Heart left ventricle (tissue), 16 donors: Measurements from ENCODE around the gene HDAC5. TPM values are rescaled to one million over a fixed set of nuclear protein-coding genes. Genes with fewer than 3 reads are reported as not detected.

ENCODE experiments used
- ATAC-seq, 4 donors: fragments of 200-7000 bp; cut with Tn5 transposase; one replicate each; pipeline ENCODE4 v1.9.1; 2020 to 2022; ENCODE audit warnings: moderate library complexity in 4 of 4, mild to moderate bottlenecking in 3 of 4, moderate number of reproducible peaks in 1 of 4
- DNase-seq, 5 donors: peaks; one replicate each; pipeline ENCODE4 v3.0.0-alpha.2; 2020
- H3K27ac ChIP-seq, 12 donors: fragments of 200-600 bp; sonication (generic) in 4 of 12; one replicate each; pipeline versions ENCODE4 v1.5.0 to v1.8.0; 2016 to 2022; ENCODE audit warnings: mild to moderate bottlenecking in 2 of 12
- H3K27me3 ChIP-seq, 9 donors: fragments of 200-600 bp; sonication (generic) in 2 of 9; one replicate each; pipeline versions ENCODE4 v1.5.1 to v1.8.0; 2016 to 2022; ENCODE audit warnings: mild to moderate bottlenecking in 3 of 9
- H3K36me3 ChIP-seq, 9 donors: fragments of 200-600 bp; sonication (generic) in 2 of 9; one replicate each; pipeline versions ENCODE4 v1.5.0 to v1.8.0; 2018 to 2022; ENCODE audit warnings: mild to moderate bottlenecking in 2 of 9
- H3K4me1 ChIP-seq, 12 donors: fragments of 200-600 bp; sonication (generic) in 4 of 12; one replicate each; pipeline versions ENCODE4 v1.5.0 to v1.8.0; 2016 to 2022; ENCODE audit warnings: mild to moderate bottlenecking in 3 of 12
- H3K4me3 ChIP-seq, 12 donors: fragments of 200-600 bp; sonication (generic) in 4 of 12; one replicate each; pipeline versions ENCODE4 v1.5.0 to v1.8.0; 2017 to 2022; ENCODE audit warnings: mild to moderate bottlenecking in 9 of 12, moderate library complexity in 4 of 12
- H3K9me3 ChIP-seq, 12 donors: fragments of 200-600 bp; sonication (generic) in 4 of 12; one replicate each; pipeline versions ENCODE4 v1.5.0 to v1.8.0; 2016 to 2022; ENCODE audit warnings: mild to moderate bottlenecking in 1 of 12
- CTCF ChIP-seq, 12 donors: fragments of 200-600 bp; sonication (generic) in 4 of 12; IDR thresholded peaks; one replicate each; pipeline versions ENCODE4 v1.5.0 to v1.8.0; 2018 to 2022; ENCODE audit warnings: antibody characterized with exemption in 12 of 12, mild to moderate bottlenecking in 5 of 12
- POLR2A ChIP-seq, 2 donors: fragments of 450-650 bp; IDR thresholded peaks; one replicate each; pipeline ENCODE4 v1.6.1; 2017; ENCODE audit warnings: antibody characterized with exemption in 2 of 2, mild to moderate bottlenecking in 2 of 2, moderate library complexity in 2 of 2
- WGBS, 4 donors: extraction: QIAGEN DNeasy Blood & Tissue Kit in 2 of 4; methylation state at CpG; one replicate each; pipeline versions ENCODE4 v1.1.5 to v1.1.7; 2013 to 2018; 5-methylcytosine and 5-hydroxymethylcytosine counted together
- intact Hi-C, 10 donors: fragments of 100-400 bp; cut with DNase I; formaldehyde crosslinking; loops; one replicate each; pipeline versions ENCODE4 v1.11.1 to v1.14.2; 2022
- polyA plus RNA-seq, 2 donors: library from polyadenylated mRNA; stranded (reverse); fragments of 200-250 nt; gene quantifications; one replicate each; pipeline ENCODE4 v1.2.3, GENCODE V29; 2013
- total RNA-seq, 9 donors: library from RNA; depleted of rRNA in 2 of 9; stranded (reverse); fragments of >200 nt in 2 of 9; fragmentation: NEBNext Ultra II Directional in 3 of 9; extraction: Animal tissue kit (Norgen Biotek cat#: 25700) in 3 of 9; gene quantifications; one replicate each; pipeline versions ENCODE4 v1.1.0 to v1.2.4, GENCODE V29; 2016 to 2023
- donor health status: ischemic (EF 13 %, LVEDD 7.1; RV severe dilation, severe dysfunction).
- donor health status: healthy with polysubstance abuse.
- donor health status: DM: no; HTN: yes; CAD: no.
- donor health status: DM: no; HTN: no; CAD: no.
- donor health status: ischemic (EF 25% LVEDD 6.9; RV normal size, moderate dysfunction).
- donor health status: ischemic (EF 25% LVEDD 5.7; RV mildly dilated, moderate dysfunction).
- donor health status: healthy.
- donor health status: DM: yes; HTN: yes; CAD: no.
- donor health status: ischemic (EF 35%, LVEDD 5.7; RV mildly dilated, moderate dysfunction).
- donor health status: nonischemic (EF 11% LVEDD 7.7; RV severe dilation, severe dysfunction).
- donor health status: DM: yes; HTN: yes; CAD: no.
- donor health status: PGD.
- donor health status: ischemic (EF 29% LVEDD 5.4; RV normal size, mild dysfunction).
- donor health status: nonischemic (EF 23%, LVEDD 6.1; RV moderate dilation, normal function).

The HDAC5 gene
- total and polyA plus RNA-seq, 11 donors: 54.6 to 283 (median 70.1) TPM

- H3K4me3 ChIP-seq: peak overlapping the region; percentile 30 to 100 (median 99)
- H3K4me1 ChIP-seq: peaks cover 0 to 49% (median 36%) of the 10 kb centered on the region in 12 donors
- intact Hi-C loops: loop anchor here in 2 of 10 donors (2.0 to 10.0 kb wide), 2 partner anchors 17 to 49 kb away; partner anchors contain the start of genes G6PC3 (in 1 of the 2) and HROB (in 1 of the 2)
- DNase-seq (no peak), ATAC-seq (no peak)
- peak overlapping the region; percentile 69 to 99 (median 94) for H3K27ac ChIP-seq
- H3K27me3 ChIP-seq: no peaks in the 10 kb centered on the region
- peaks cover 0 to 2% (median 0%) of the 10 kb centered on the region in 9 donors for H3K36me3 ChIP-seq
- no peaks in the 10 kb centered on the region for H3K9me3 ChIP-seq
- 4 to 6% (median 5%) methylated on average over 6 to 8 of the region's 8 CpGs for WGBS, 4 donors
- TF ChIP-seq CTCF (IDR thresholded peaks at IDR 0.05): peak in 1 of 12 donors; percentile 9
- TF ChIP-seq POLR2A (IDR thresholded peaks at IDR 0.05): no peak
These were observed 637 bp upstream of the HDAC5 start for GRCh38 chr17:44124118-44124438.

GRCh38 chr17:44122816-44123355 lies 555 bp downstream of the HDAC5 start:
- H3K4me1 ChIP-seq: peaks cover 0 to 61% (median 45%) of the 10 kb centered on the region in 12 donors

DNA sequence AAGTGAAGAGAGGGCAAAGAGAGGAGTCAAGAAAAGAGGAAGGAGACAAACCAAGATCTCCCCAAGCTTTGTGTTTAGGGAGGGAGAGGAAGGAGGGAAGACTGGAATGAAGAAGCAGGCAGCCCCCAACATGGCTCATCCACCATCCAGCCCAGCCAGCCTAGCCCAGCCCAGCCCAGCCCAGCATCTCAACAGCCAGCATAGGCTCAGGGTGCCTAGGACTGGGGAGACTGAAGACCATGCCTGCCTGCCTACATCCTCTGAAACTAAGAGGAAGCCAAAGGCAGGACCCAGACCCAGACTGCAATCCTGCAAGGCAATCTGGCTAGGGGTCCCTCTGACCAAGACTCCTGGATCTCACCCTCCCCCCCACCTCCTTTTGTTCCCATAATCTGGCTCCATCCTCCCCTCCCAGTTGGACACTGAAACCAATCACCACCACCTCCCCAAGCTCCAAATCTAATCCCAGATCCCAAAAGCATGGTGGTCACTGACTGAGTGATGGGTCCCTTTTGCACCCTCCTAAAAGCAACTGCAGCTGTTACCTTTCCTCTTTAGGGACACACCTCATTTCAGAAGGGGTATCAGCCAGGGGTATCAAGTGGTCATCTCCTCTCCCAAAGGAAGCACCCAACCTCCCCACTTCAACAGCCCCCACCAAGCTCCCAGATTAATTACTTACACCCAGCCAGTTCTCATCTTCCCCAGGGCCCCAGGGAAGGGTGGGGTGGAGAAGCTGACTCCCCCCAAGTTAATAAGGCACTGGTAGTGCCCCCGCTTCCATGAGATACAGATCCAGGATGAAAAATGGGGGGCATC lies 1.2 kb downstream of the HDAC5 start:
- H3K36me3 ChIP-seq: peaks cover 0 to 4% (median under 1%) of the 10 kb centered on the region in 9 donors
- ATAC-seq (no peak), DNase-seq (no peak)
- no peaks in the 10 kb centered on the region for H3K27me3 ChIP-seq
- peak overlapping the region in 11 of 12 donors; percentile 87 to 99 (median 94) for H3K27ac ChIP-seq
- peaks cover 0 to 68% (median 48%) of the 10 kb centered on the region in 12 donors for H3K4me1 ChIP-seq
- 12 to 16% (median 14%) methylated on average over 1 of the region's 1 CpG for WGBS, 4 donors
- TF ChIP-seq CTCF (IDR thresholded peaks at IDR 0.05): no peak
- no peak for TF ChIP-seq POLR2A (IDR thresholded peaks at IDR 0.05)
- intact Hi-C loops: loop anchor here in 1 of 10 donors (10.0 kb wide), 1 partner anchor 47 kb away; the partner anchor contains the start of gene G6PC3
- no peaks in the 10 kb centered on the region for H3K9me3 ChIP-seq
- H3K4me3 ChIP-seq: peak overlapping the region; percentile 86 to 100 (median 99)

More at GRCh38 chr17:44122816-44123355, 555 bp downstream of the HDAC5 start:
- H3K9me3 ChIP-seq: no peaks in the 10 kb centered on the region
- DNase-seq (no peak), ATAC-seq (no peak)
- WGBS, 4 donors: 1 to 3% (median 1%) methylated on average over 15 to 32 of the region's 32 CpGs
- TF ChIP-seq POLR2A (IDR thresholded peaks at IDR 0.05) (no peak), CTCF (IDR thresholded peaks at IDR 0.05) (no peak)
- H3K27me3 ChIP-seq: no peaks in the 10 kb centered on the region
- H3K4me3 ChIP-seq: peak overlapping the region; percentile 86 to 100 (median 99)
- H3K27ac ChIP-seq: peak overlapping the region; percentile 87 to 99 (median 94)
- intact Hi-C loops: loop anchor here in 3 of 10 donors (1.0 to 10.0 kb wide), 3 partner anchors 48 to 57 kb away; partner anchors contain the start of genes G6PC3 (in 2 of the 3) and LSM12 (in 1 of the 3)
- peaks cover 0 to 2% (median 0%) of the 10 kb centered on the region in 9 donors for H3K36me3 ChIP-seq
